K562 (cell line): Measurements from ENCODE around the gene CSTF1. TPM values are rescaled to one million over a fixed set of nuclear protein-coding genes. Genes with fewer than 3 reads are reported as not detected.

ENCODE experiments used
- CC2D1A ChIP-seq: fragments of 450-650 bp; IDR thresholded peaks from 2 replicates; pipeline ENCODE4 v1.6.1; 2017; ENCODE audit warnings: mild to moderate bottlenecking
- KDM1A ChIP-seq, 2 experiments: fragments of 450-650 bp; IDR thresholded peaks; 2 replicates each; pipeline ENCODE4 v1.6.1; 2016; ENCODE audit warnings: mild to moderate bottlenecking in 2 of 2
- NCOR1 ChIP-seq: fragments of 450-650 bp; IDR thresholded peaks from 2 replicates; pipeline ENCODE4 v1.6.1; 2016; ENCODE audit warnings: mild to moderate bottlenecking, moderate library complexity
- SMAD4 ChIP-seq: fragments of 250-450 bp; sonication (Bioruptor Pico); conservative IDR thresholded peaks from 2 replicates; pipeline ENCODE4 v1.8.0; 2021; ENCODE audit warnings: inconsistent platforms, mild to moderate bottlenecking, moderate library complexity
- ZNF507 ChIP-seq: conservative IDR thresholded peaks from 2 replicates; pipeline ENCODE4 v1.6.1; 2017; ENCODE audit warnings: missing genetic modification characterization, missing compliant biosample characterization
- ZNF695 ChIP-seq: fragments of 450-650 bp; formaldehyde crosslinking; IDR thresholded peaks from 2 replicates; pipeline ENCODE4 v1.4.0; 2020; ENCODE audit warnings: mild to moderate bottlenecking, moderate library complexity
- ZNF76 ChIP-seq: fragments of 250-450 bp; sonication (Bioruptor Pico); IDR thresholded peaks from 2 replicates; pipeline ENCODE4 v1.4.0; 2020; ENCODE audit warnings: mild to moderate bottlenecking, moderate library complexity, borderline replicate concordance
- polyA plus RNA-seq, 8 experiments: library from polyadenylated mRNA; depleted of rRNA in 4 of 8; stranded (reverse) in 5 of 8; unstranded in 3 of 8; fragments of >200 nt; fragmentation: Nextera tagmentation in 2 of 8; fragmentation: Illumina TruSeq in 1 of 8; extraction: Ambion mirVana in 2 of 8; extraction: Trizol in 1 of 8; gene quantifications; 2 replicates each; pipeline versions ENCODE4 v1.2.1 to v1.2.3, GENCODE V29; 2011 to 2014; ENCODE audit warnings: inconsistent platforms in 1 of 8, missing spikeins in 1 of 8
- total RNA-seq, 7 experiments: library from RNA; depleted of rRNA in 6 of 7; stranded (reverse); fragments of >200 nt in 6 of 7; fragmentation: Illumina TruSeq in 2 of 7; extraction: Trizol in 2 of 7; gene quantifications; 2 replicates each; pipeline versions ENCODE4 v1.2.1 to v1.2.3, GENCODE V29; 2011 to 2021; ENCODE audit warnings: low replicate concordance in 1 of 7
- TF ChIP-seq, protein P1 (sequence below): fragments of 250-450 bp; sonication (Bioruptor Pico); IDR thresholded peaks from 2 replicates; pipeline ENCODE4 v1.5.0; 2021; ENCODE audit warnings: mild to moderate bottlenecking, borderline replicate concordance
- TF ChIP-seq, protein P2 (sequence below), 2 experiments: fragments of 450-650 bp in 1 of 2; sonication (generic) in 1 of 2; formaldehyde crosslinking in 1 of 2; IDR thresholded peaks; 2 replicates each; pipeline versions ENCODE4 v1.7.1 to v1.9.0; 2016 to 2022; ENCODE audit warnings: inconsistent platforms in 1 of 2, mild to moderate bottlenecking in 1 of 2, missing genetic modification reagents in 1 of 2
- TF ChIP-seq, protein P3 (sequence below): sonication (generic); IDR thresholded peaks from 2 replicates; pipeline ENCODE4 v1.6.1; 2016
- TF ChIP-seq, protein P4 (sequence below): fragments of 450-650 bp; IDR thresholded peaks from 2 replicates; pipeline ENCODE4 v1.6.1; 2017; ENCODE audit warnings: antibody characterized with exemption, mild to moderate bottlenecking

Gene CSTF1
- total and polyA plus RNA-seq, 9 of the 15 experiments (the other 6 are each of a cell fraction or from before 2014, with no cell fraction given) = 30.8 to 110 (median 53.4) TPM

DNA sequence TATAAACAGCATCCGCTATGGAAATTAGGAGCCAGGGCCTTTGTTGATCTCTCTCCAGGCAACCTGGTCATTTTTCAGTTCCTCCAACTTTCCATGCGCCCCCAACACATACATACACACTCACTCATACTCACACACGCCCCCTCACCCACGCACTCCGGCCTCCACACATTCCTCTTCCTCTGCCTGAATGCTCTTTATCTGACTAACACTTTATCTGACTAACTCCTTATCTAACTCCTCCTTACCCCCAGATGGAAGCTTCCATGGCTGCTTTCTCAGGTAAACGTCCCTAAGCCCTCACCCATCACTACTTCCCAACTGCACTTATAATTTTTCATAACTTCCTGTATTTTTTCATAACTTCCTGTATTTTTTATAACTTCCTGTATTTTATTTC is 37.1 kb downstream of the CSTF1 start (continued):
- TF ChIP-seq, protein P1, sequence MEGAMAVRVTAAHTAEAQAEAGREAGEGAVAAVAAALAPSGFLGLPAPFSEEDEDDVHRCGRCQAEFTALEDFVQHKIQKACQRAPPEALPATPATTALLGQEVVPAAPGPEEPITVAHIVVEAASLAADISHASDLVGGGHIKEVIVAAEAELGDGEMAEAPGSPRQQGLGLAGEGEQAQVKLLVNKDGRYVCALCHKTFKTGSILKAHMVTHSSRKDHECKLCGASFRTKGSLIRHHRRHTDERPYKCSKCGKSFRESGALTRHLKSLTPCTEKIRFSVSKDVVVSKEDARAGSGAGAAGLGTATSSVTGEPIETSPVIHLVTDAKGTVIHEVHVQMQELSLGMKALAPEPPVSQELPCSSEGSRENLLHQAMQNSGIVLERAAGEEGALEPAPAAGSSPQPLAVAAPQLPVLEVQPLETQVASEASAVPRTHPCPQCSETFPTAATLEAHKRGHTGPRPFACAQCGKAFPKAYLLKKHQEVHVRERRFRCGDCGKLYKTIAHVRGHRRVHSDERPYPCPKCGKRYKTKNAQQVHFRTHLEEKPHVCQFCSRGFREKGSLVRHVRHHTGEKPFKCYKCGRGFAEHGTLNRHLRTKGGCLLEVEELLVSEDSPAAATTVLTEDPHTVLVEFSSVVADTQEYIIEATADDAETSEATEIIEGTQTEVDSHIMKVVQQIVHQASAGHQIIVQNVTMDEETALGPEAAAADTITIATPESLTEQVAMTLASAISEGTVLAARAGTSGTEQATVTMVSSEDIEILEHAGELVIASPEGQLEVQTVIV (CRISPR knock-in tag) = no peak
- TF ChIP-seq, protein P2, sequence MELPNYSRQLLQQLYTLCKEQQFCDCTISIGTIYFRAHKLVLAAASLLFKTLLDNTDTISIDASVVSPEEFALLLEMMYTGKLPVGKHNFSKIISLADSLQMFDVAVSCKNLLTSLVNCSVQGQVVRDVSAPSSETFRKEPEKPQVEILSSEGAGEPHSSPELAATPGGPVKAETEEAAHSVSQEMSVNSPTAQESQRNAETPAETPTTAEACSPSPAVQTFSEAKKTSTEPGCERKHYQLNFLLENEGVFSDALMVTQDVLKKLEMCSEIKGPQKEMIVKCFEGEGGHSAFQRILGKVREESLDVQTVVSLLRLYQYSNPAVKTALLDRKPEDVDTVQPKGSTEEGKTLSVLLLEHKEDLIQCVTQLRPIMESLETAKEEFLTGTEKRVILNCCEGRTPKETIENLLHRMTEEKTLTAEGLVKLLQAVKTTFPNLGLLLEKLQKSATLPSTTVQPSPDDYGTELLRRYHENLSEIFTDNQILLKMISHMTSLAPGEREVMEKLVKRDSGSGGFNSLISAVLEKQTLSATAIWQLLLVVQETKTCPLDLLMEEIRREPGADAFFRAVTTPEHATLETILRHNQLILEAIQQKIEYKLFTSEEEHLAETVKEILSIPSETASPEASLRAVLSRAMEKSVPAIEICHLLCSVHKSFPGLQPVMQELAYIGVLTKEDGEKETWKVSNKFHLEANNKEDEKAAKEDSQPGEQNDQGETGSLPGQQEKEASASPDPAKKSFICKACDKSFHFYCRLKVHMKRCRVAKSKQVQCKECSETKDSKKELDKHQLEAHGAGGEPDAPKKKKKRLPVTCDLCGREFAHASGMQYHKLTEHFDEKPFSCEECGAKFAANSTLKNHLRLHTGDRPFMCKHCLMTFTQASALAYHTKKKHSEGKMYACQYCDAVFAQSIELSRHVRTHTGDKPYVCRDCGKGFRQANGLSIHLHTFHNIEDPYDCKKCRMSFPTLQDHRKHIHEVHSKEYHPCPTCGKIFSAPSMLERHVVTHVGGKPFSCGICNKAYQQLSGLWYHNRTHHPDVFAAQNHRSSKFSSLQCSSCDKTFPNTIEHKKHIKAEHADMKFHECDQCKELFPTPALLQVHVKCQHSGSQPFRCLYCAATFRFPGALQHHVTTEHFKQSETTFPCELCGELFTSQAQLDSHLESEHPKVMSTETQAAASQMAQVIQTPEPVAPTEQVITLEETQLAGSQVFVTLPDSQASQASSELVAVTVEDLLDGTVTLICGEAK (IDR thresholded peaks at IDR 0.05) = 0 out of 2 replicates have a peak, but pooled peaks have one; percentile 22
- TF ChIP-seq, protein P2 (CRISPR knock-in tag; IDR thresholded peaks at IDR 0.05) = no peak
- TF ChIP-seq, protein P3, sequence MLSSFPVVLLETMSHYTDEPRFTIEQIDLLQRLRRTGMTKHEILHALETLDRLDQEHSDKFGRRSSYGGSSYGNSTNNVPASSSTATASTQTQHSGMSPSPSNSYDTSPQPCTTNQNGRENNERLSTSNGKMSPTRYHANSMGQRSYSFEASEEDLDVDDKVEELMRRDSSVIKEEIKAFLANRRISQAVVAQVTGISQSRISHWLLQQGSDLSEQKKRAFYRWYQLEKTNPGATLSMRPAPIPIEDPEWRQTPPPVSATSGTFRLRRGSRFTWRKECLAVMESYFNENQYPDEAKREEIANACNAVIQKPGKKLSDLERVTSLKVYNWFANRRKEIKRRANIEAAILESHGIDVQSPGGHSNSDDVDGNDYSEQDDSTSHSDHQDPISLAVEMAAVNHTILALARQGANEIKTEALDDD = peak; percentile 69; the same call in 1 of the 2 replicates
- no peak for TF ChIP-seq ZNF695 (CRISPR knock-in tag)
- no peak for TF ChIP-seq ZNF76 (CRISPR knock-in tag)
- TF ChIP-seq ZNF507 (tag) = no peak
- TF ChIP-seq, protein P4, sequence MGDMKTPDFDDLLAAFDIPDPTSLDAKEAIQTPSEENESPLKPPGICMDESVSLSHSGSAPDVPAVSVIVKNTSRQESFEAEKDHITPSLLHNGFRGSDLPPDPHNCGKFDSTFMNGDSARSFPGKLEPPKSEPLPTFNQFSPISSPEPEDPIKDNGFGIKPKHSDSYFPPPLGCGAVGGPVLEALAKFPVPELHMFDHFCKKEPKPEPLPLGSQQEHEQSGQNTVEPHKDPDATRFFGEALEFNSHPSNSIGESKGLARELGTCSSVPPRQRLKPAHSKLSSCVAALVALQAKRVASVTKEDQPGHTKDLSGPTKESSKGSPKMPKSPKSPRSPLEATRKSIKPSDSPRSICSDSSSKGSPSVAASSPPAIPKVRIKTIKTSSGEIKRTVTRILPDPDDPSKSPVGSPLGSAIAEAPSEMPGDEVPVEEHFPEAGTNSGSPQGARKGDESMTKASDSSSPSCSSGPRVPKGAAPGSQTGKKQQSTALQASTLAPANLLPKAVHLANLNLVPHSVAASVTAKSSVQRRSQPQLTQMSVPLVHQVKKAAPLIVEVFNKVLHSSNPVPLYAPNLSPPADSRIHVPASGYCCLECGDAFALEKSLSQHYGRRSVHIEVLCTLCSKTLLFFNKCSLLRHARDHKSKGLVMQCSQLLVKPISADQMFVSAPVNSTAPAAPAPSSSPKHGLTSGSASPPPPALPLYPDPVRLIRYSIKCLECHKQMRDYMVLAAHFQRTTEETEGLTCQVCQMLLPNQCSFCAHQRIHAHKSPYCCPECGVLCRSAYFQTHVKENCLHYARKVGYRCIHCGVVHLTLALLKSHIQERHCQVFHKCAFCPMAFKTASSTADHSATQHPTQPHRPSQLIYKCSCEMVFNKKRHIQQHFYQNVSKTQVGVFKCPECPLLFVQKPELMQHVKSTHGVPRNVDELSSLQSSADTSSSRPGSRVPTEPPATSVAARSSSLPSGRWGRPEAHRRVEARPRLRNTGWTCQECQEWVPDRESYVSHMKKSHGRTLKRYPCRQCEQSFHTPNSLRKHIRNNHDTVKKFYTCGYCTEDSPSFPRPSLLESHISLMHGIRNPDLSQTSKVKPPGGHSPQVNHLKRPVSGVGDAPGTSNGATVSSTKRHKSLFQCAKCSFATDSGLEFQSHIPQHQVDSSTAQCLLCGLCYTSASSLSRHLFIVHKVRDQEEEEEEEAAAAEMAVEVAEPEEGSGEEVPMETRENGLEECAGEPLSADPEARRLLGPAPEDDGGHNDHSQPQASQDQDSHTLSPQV = no peak
- peak; percentile 53 to 64; a peak in 2 of 4 replicates for TF ChIP-seq KDM1A (IDR thresholded peaks at IDR 0.05)
- TF ChIP-seq NCOR1 = peak; percentile 67
- TF ChIP-seq SMAD4 (CRISPR knock-in tag) = no peak
- TF ChIP-seq CC2D1A = no peak
